Right lobe of liver (tissue), 6 donors: ENCODE measurements around the gene CCSER1. TPM values are rescaled to one million over a fixed set of nuclear protein-coding genes. Genes with fewer than 3 reads are reported as not detected.

Experiments
- ATAC-seq, 4 donors: fragments of 200-7000 bp; cut with Tn5 transposase; one replicate each; pipeline ENCODE4 v1.9.1; 2020; ENCODE audit warnings: mild to moderate bottlenecking in 4 of 4, moderate library complexity in 4 of 4
- DNase-seq, 3 donors: peaks; one replicate each; pipeline ENCODE4 v3.0.0-alpha.2; 2020
- H3K27ac ChIP-seq, 3 donors: fragments of 200-600 bp; one replicate each; pipeline ENCODE4 v1.8.0; 2022
- H3K27me3 ChIP-seq, 2 donors: fragments of 200-600 bp; one replicate each; pipeline ENCODE4 v1.8.0; 2022
- H3K36me3 ChIP-seq, 4 donors: fragments of 200-600 bp; sonication (generic) in 1 of 4; one replicate each; pipeline versions ENCODE4 v1.5.1 to v1.8.0; 2017 to 2022; ENCODE audit warnings: control low read depth in 1 of 4
- H3K4me1 ChIP-seq, 4 donors: fragments of 200-600 bp; sonication (generic) in 1 of 4; one replicate each; pipeline versions ENCODE4 v1.5.1 to v1.8.0; 2017 to 2022; ENCODE audit warnings: control low read depth in 1 of 4
- H3K4me3 ChIP-seq, 3 donors: fragments of 200-600 bp; one replicate each; pipeline ENCODE4 v1.8.0; 2022
- H3K9me3 ChIP-seq, 4 donors: fragments of 200-600 bp; sonication (generic) in 1 of 4; one replicate each; pipeline versions ENCODE4 v1.5.1 to v1.8.0; 2017 to 2022; ENCODE audit warnings: control low read depth in 1 of 4
- POLR2A ChIP-seq: fragments of 450-650 bp; IDR thresholded peaks from one replicate; pipeline ENCODE4 v1.6.1; 2017; ENCODE audit warnings: antibody characterized with exemption, mild to moderate bottlenecking
- WGBS: methylation state at CpG from one replicate; pipeline ENCODE4 v1.1.6; 2018; ENCODE audit warnings: low coverage, low lambda C conversion rate; ENCODE audit not compliant: insufficient coverage; ENCODE audit errors: missing lambda C conversion rate; 5-methylcytosine and 5-hydroxymethylcytosine counted together
- intact Hi-C, 2 donors: fragments of 100-400 bp; cut with DNase I; formaldehyde crosslinking; loops; one replicate each; pipeline versions ENCODE4 v1.11.2 to v1.14.1; 2022
- total RNA-seq, 6 experiments: library from RNA; depleted of rRNA in 2 of 6; stranded (reverse); fragments of >200 nt in 2 of 6; fragmentation: NEBNext Ultra II Directional in 3 of 6; extraction: Animal tissue kit (Norgen Biotek cat#: 25700) in 3 of 6; gene quantifications; one replicate each; pipeline versions ENCODE4 v1.1.0 to v1.2.4, GENCODE V29; 2016 to 2023
- TF ChIP-seq, protein P1 (sequence below), 4 donors: fragments of 200-600 bp in 3 of 4; fragments of 450-650 bp in 1 of 4; IDR thresholded peaks; one replicate each; pipeline versions ENCODE4 v1.5.1 to v1.8.0; 2016 to 2022; ENCODE audit warnings: antibody characterized with exemption in 4 of 4, mild to moderate bottlenecking in 2 of 4
- donor health status: DM: no; HTN: yes; CAD: no.
- donor health status: DM: no; HTN: no; CAD: no.
- donor health status: DM: no; HTN: no; CAD: no.
- donor health status: DM: no; HTN: yes; CAD: no.
- donor health status: DM: no; HTN: yes; CAD: no.

Gene CCSER1
- total RNA-seq, 6 experiments from 2014 or later: 0.15 to 1.00 (median 0.65) TPM

DNA sequence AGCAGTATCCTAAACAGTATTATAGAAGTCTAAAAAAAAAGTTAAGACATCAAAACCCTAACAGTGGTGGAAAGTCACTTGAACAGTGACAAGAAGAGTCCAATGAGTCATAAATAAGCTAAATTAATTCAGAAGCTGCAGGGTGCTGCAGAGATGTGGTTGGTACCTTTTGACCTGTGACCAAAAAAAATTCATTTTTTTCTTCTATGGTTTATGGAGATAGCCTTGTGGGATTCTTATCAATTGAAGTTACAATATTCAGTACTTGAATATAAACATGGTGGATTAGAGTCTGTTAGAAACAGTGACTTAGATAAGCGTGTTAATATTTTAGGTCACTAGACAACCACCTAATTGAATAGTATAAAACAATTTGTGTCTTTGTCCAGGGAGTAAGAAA, 35.4 kb downstream of the CCSER1 start:
- intact Hi-C loops: no loop called here
- Histone ChIP-seq H3K27me3 (no peaks in the 10 kb centered on the region), H3K4me3 (no peak overlapping the region), H3K9me3 (no peaks in the 10 kb centered on the region), H3K36me3 (no peaks in the 10 kb centered on the region), H3K4me1 (no peaks in the 10 kb centered on the region), H3K27ac (no peak overlapping the region)
- 53% methylated on average over 1 of the region's 1 CpG for WGBS
- no peak for ATAC-seq
- DNase-seq: no peak
- TF ChIP-seq, protein P1, sequence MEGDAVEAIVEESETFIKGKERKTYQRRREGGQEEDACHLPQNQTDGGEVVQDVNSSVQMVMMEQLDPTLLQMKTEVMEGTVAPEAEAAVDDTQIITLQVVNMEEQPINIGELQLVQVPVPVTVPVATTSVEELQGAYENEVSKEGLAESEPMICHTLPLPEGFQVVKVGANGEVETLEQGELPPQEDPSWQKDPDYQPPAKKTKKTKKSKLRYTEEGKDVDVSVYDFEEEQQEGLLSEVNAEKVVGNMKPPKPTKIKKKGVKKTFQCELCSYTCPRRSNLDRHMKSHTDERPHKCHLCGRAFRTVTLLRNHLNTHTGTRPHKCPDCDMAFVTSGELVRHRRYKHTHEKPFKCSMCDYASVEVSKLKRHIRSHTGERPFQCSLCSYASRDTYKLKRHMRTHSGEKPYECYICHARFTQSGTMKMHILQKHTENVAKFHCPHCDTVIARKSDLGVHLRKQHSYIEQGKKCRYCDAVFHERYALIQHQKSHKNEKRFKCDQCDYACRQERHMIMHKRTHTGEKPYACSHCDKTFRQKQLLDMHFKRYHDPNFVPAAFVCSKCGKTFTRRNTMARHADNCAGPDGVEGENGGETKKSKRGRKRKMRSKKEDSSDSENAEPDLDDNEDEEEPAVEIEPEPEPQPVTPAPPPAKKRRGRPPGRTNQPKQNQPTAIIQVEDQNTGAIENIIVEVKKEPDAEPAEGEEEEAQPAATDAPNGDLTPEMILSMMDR (IDR thresholded peaks at IDR 0.05): no peak
- no peak for TF ChIP-seq POLR2A

DNA sequence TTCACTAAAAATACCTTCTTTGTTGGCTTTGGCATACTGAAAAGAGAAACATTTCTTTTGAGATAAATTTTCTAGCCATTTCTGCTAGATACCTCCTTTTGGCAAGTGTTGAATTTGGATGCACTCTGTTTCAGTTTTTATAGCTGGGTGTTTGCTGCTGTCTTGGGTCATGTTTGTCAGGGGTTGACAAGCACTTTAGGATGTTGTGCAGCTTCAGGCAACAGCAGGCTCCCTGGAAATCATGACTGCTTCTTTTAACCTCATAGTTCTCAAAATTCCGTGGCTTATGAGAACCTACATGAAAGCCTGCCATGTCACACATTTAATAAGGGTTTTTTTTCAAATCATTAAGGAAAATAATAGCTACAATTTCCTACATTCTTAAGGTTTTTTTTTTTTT, 36.7 kb downstream of the CCSER1 start:
- no peak for ATAC-seq
- Histone ChIP-seq H3K27ac (no peak overlapping the region), H3K36me3 (no peaks in the 10 kb centered on the region), H3K4me3 (no peak overlapping the region), H3K4me1 (no peaks in the 10 kb centered on the region), H3K27me3 (no peaks in the 10 kb centered on the region), H3K9me3 (no peaks in the 10 kb centered on the region)
- 50% methylated on average over 1 of the region's 1 CpG for WGBS
- no peak for DNase-seq
- TF ChIP-seq, protein P1 (IDR thresholded peaks at IDR 0.05): no peak
- no peak for TF ChIP-seq POLR2A
- intact Hi-C loops: no loop called here

DNA sequence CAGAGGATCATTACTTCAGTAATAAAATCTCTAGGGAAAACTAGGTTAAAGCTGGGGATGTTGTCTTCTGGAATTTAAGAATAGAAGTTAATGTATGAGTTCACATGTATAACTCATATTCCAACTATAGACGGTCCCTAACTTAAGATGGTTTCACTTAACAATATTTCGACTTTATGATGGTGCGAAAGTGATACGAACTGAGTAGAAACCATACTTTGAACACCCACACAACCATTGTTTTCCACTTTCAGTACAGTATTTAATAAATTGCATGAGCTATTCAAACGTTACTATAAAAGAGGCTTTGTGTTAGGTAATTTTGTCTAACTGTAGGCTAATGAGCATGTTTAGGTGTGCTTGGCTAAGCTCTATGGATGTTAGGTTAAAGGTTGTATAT, 38.7 kb downstream of the CCSER1 start:
- Histone ChIP-seq H3K4me1 (no peaks in the 10 kb centered on the region), H3K27ac (no peak overlapping the region), H3K4me3 (no peak overlapping the region), H3K27me3 (no peaks in the 10 kb centered on the region), H3K9me3 (no peaks in the 10 kb centered on the region), H3K36me3 (no peaks in the 10 kb centered on the region)
- intact Hi-C loops: no loop called here
- no peak for DNase-seq
- no peak for TF ChIP-seq POLR2A
- TF ChIP-seq, protein P1 (IDR thresholded peaks at IDR 0.05): no peak
- ATAC-seq: no peak
- 53% methylated on average over 5 of the region's 5 CpGs for WGBS

DNA sequence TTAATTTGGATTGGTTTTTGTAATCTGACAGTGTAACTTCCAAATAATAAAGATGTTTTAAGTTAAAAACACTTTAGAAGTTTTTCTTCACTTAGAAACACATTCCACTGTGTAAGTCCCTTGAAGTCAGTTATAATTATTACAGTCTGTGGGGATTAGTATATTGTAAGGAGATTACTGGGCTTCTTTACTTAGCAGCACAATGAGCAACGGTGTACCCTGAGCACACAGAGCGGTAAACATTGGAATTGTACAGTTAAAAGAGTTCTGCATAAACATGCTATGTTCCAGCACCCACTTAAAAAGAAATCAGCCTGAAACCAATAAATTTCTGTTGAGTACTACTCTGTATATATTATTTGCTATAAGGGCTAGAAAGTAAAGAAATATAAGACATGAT, 44.3 kb downstream of the CCSER1 start:
- DNase-seq: no peak
- WGBS: 60% methylated on average over 2 of the region's 2 CpGs
- intact Hi-C loops: no loop called here
- TF ChIP-seq, protein P1 (IDR thresholded peaks at IDR 0.05): no peak
- no peak for TF ChIP-seq POLR2A
- H3K9me3 ChIP-seq: no peaks in the 10 kb centered on the region
- no peaks in the 10 kb centered on the region for H3K36me3 ChIP-seq
- no peak for ATAC-seq
- no peak overlapping the region for H3K27ac ChIP-seq
- H3K4me3 ChIP-seq: no peak overlapping the region
- no peaks in the 10 kb centered on the region for H3K27me3 ChIP-seq
- H3K4me1 ChIP-seq: no peaks in the 10 kb centered on the region

DNA sequence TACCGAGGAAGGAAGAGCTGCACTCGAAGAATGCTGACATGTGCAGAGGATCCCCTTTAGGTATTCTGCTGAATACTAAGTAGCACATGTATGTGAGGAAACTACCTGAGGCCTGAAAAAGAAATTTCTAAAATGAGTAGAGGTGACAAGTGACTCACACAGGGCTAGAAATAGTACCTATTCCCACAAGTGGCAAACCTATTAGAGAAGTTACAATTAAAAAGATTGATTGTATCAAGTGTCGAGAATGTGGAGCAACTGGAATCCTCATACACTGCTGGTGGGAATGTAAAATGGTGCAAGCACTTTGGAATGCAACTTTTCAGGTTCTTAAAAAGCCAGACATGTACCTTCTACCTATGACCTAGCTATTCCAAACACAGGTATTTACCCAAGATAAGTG, 47.4 kb downstream of the CCSER1 start:
- TF ChIP-seq, protein P1 (IDR thresholded peaks at IDR 0.05): no peak
- TF ChIP-seq POLR2A: no peak
- H3K27me3 ChIP-seq: no peaks in the 10 kb centered on the region
- 35% methylated on average over 3 of the region's 3 CpGs for WGBS
- no peaks in the 10 kb centered on the region for H3K36me3 ChIP-seq
- no peaks in the 10 kb centered on the region for H3K9me3 ChIP-seq
- H3K27ac ChIP-seq: no peak overlapping the region
- H3K4me1 ChIP-seq: no peaks in the 10 kb centered on the region
- ATAC-seq (no peak), DNase-seq (no peak)
- intact Hi-C loops: no loop called here
- no peak overlapping the region for H3K4me3 ChIP-seq
